H9 (cell line): ENCODE measurements around the gene IDH3B. TPM values are rescaled to one million over a fixed set of nuclear protein-coding genes. Genes with fewer than 3 reads are reported as not detected.

Experiments used
- DNase-seq: peaks from one replicate; pipeline ENCODE4 v3.0.0-alpha.2; 2017
- H2AFZ ChIP-seq: one replicate; pipeline ENCODE4 v1.6.1; 2013; ENCODE audit warnings: mild to moderate bottlenecking, low read length, control low read depth, moderate library complexity
- H2AK5ac ChIP-seq: 2 replicates; pipeline ENCODE4 v1.6.1; 2013; ENCODE audit warnings: low read length, control low read depth, mixed read lengths; ENCODE audit not compliant: insufficient read length
- H2BK120ac ChIP-seq: one replicate; pipeline ENCODE4 v1.6.1; 2013; ENCODE audit warnings: low read depth, mild to moderate bottlenecking, low read length, control low read depth, inconsistent platforms; ENCODE audit not compliant: poor library complexity, severe bottlenecking
- H2BK12ac ChIP-seq: 2 replicates; pipeline ENCODE4 v1.6.1; 2013; ENCODE audit warnings: low read length, control low read depth, mixed read lengths, low read depth; ENCODE audit not compliant: insufficient read length
- H2BK15ac ChIP-seq: 2 replicates; pipeline ENCODE4 v1.6.1; 2013; ENCODE audit warnings: low read depth, low read length, control low read depth
- H2BK20ac ChIP-seq: one replicate; pipeline ENCODE4 v1.6.1; 2013; ENCODE audit warnings: low read depth, mild to moderate bottlenecking, low read length, control low read depth, inconsistent platforms; ENCODE audit not compliant: poor library complexity, severe bottlenecking
- H2BK5ac ChIP-seq: 2 replicates; pipeline ENCODE4 v1.6.1; 2013; ENCODE audit warnings: low read length, control low read depth, mixed read lengths; ENCODE audit not compliant: insufficient read length
- H3K14ac ChIP-seq: 2 replicates; pipeline ENCODE4 v1.6.1; 2013; ENCODE audit warnings: low read length, control low read depth; ENCODE audit not compliant: insufficient read depth
- H3K18ac ChIP-seq: 2 replicates; pipeline ENCODE4 v1.6.1; 2013; ENCODE audit warnings: low read depth, mild to moderate bottlenecking, mixed read lengths, low read length, control low read depth; ENCODE audit not compliant: insufficient read length
- H3K23ac ChIP-seq: 2 replicates; pipeline ENCODE4 v1.6.1; 2013; ENCODE audit warnings: low read length, control low read depth, mixed read lengths, low read depth; ENCODE audit not compliant: insufficient read length
- H3K23me2 ChIP-seq: 2 replicates; pipeline ENCODE4 v1.6.1; 2013; ENCODE audit warnings: low read depth, mild to moderate bottlenecking, mixed read lengths, low read length, control low read depth; ENCODE audit not compliant: insufficient read length, poor library complexity, severe bottlenecking
- H3K27ac ChIP-seq: 2 replicates; pipeline ENCODE4 v1.5.1; 2013; ENCODE audit warnings: low read length, control low read depth, mixed read lengths, low read depth; ENCODE audit not compliant: insufficient read length
- H3K27me3 ChIP-seq: 2 replicates; pipeline ENCODE4 v1.6.1; 2013; ENCODE audit warnings: low read length, control low read depth, inconsistent platforms; ENCODE audit not compliant: insufficient read depth
- H3K4ac ChIP-seq: 2 replicates; pipeline ENCODE4 v1.6.1; 2013; ENCODE audit warnings: low read depth, mild to moderate bottlenecking, control low read depth, inconsistent platforms, low read length, moderate library complexity
- H3K4me1 ChIP-seq: 2 replicates; pipeline ENCODE4 v1.6.1; 2013; ENCODE audit warnings: low read length, control low read depth, inconsistent platforms; ENCODE audit not compliant: insufficient read depth
- H3K4me2 ChIP-seq: 2 replicates; pipeline ENCODE4 v1.6.1; 2013; ENCODE audit warnings: low read length, control low read depth, mixed read lengths; ENCODE audit not compliant: insufficient read length, insufficient read depth
- H3K56ac ChIP-seq: 2 replicates; pipeline ENCODE4 v1.6.1; 2013; ENCODE audit warnings: low read depth, mild to moderate bottlenecking, mixed read lengths, low read length, control low read depth; ENCODE audit not compliant: insufficient read length
- H3K79me1 ChIP-seq: 2 replicates; pipeline ENCODE4 v1.6.1; 2013; ENCODE audit warnings: low read depth, mild to moderate bottlenecking, moderate library complexity, low read length, control low read depth, inconsistent platforms; ENCODE audit not compliant: insufficient read depth, poor library complexity, severe bottlenecking
- H3K79me2 ChIP-seq: 2 replicates; pipeline ENCODE4 v1.6.1; 2013; ENCODE audit warnings: low read length, control low read depth, inconsistent platforms; ENCODE audit not compliant: insufficient read depth
- H3K9ac ChIP-seq: 2 replicates; pipeline ENCODE4 v1.6.1; 2013; ENCODE audit warnings: low read length, control low read depth, mixed read lengths; ENCODE audit not compliant: insufficient read length; ENCODE audit errors: extremely low read depth
- H3K9me3 ChIP-seq: one replicate; pipeline ENCODE4 v1.6.1; 2013; ENCODE audit warnings: low read depth, low read length, inconsistent platforms; ENCODE audit not compliant: control insufficient read depth
- H3T11ph ChIP-seq: one replicate; pipeline ENCODE4 v1.6.1; 2013; ENCODE audit warnings: mild to moderate bottlenecking, low read length, control low read depth, inconsistent platforms
- H4K20me1 ChIP-seq: one replicate; pipeline ENCODE4 v1.6.1; 2013; ENCODE audit not compliant: control insufficient read depth, insufficient read length, insufficient read depth
- H4K5ac ChIP-seq: 2 replicates; pipeline ENCODE4 v1.6.1; 2013; ENCODE audit warnings: low read depth, mild to moderate bottlenecking, mixed read lengths, low read length, control low read depth; ENCODE audit not compliant: insufficient read length
- H4K8ac ChIP-seq: replicated peaks from 2 replicates; pipeline ENCODE4 v1.6.1; 2013; ENCODE audit warnings: low read length, control low read depth, mixed read lengths, low read depth; ENCODE audit not compliant: insufficient read length
- H4K91ac ChIP-seq: 2 replicates; pipeline ENCODE4 v1.6.1; 2013; ENCODE audit warnings: low read depth, mild to moderate bottlenecking, moderate library complexity, mixed read lengths, low read length, control low read depth; ENCODE audit not compliant: insufficient read length
- H3K27ac Mint-ChIP-seq, 3 experiments: 2 replicates in 2 of 3; 3 replicates in 1 of 3; pipeline ENCODE4 v1.8.0; 2020 to 2021; ENCODE audit warnings: mixed read lengths in 3 of 3, mild to moderate bottlenecking in 1 of 3, moderate library complexity in 1 of 3
- H3K27me3 Mint-ChIP-seq: 2 replicates; pipeline ENCODE4 v1.8.0; 2021; ENCODE audit warnings: low read depth, mild to moderate bottlenecking, moderate library complexity, mixed read lengths
- H3K36me3 Mint-ChIP-seq, 3 experiments: 2 replicates in 2 of 3; 3 replicates in 1 of 3; pipeline ENCODE4 v1.8.0; 2020 to 2021; ENCODE audit warnings: low read depth in 3 of 3, mixed read lengths in 3 of 3; ENCODE audit not compliant: insufficient read depth in 1 of 3
- H3K4me1 Mint-ChIP-seq, 2 experiments: 2 replicates each; pipeline ENCODE4 v1.8.0; 2020; ENCODE audit warnings: mixed read lengths in 2 of 2
- H3K4me3 Mint-ChIP-seq, 2 experiments: 2 replicates in 1 of 2; 3 replicates in 1 of 2; pipeline ENCODE4 v1.8.0; 2020 to 2021; ENCODE audit warnings: mild to moderate bottlenecking in 2 of 2, mixed read lengths in 2 of 2, moderate library complexity in 1 of 2
- H3K9me3 Mint-ChIP-seq, 2 experiments: 2 replicates in 1 of 2; 3 replicates in 1 of 2; pipeline ENCODE4 v1.8.0; 2020; ENCODE audit warnings: mild to moderate bottlenecking in 2 of 2, mixed read lengths in 2 of 2, moderate library complexity in 1 of 2
- WGBS: extraction: QIAGEN DNeasy Blood & Tissue Kit; methylation state at CpG from one replicate; pipeline ENCODE4 v1.1.7; 2013; ENCODE audit warnings: missing lambda C conversion rate, low lambda C conversion rate, mixed read lengths; ENCODE audit not compliant: insufficient read length; ENCODE audit errors: extremely low coverage; 5-methylcytosine and 5-hydroxymethylcytosine counted together
- total RNA-seq: library from RNA; stranded (reverse); gene quantifications from 2 replicates; pipeline ENCODE4 v1.2.1, GENCODE V29; 2021
- TF ChIP-seq, protein P1 (sequence below): fragments of 200-600 bp; sonication (generic); conservative IDR thresholded peaks from 3 replicates; pipeline ENCODE4 v1.8.0; 2021; ENCODE audit warnings: antibody characterized with exemption, mild to moderate bottlenecking

IDH3B gene
- total RNA-seq, 1 experiment from 2014 or later: 114 TPM

DNA sequence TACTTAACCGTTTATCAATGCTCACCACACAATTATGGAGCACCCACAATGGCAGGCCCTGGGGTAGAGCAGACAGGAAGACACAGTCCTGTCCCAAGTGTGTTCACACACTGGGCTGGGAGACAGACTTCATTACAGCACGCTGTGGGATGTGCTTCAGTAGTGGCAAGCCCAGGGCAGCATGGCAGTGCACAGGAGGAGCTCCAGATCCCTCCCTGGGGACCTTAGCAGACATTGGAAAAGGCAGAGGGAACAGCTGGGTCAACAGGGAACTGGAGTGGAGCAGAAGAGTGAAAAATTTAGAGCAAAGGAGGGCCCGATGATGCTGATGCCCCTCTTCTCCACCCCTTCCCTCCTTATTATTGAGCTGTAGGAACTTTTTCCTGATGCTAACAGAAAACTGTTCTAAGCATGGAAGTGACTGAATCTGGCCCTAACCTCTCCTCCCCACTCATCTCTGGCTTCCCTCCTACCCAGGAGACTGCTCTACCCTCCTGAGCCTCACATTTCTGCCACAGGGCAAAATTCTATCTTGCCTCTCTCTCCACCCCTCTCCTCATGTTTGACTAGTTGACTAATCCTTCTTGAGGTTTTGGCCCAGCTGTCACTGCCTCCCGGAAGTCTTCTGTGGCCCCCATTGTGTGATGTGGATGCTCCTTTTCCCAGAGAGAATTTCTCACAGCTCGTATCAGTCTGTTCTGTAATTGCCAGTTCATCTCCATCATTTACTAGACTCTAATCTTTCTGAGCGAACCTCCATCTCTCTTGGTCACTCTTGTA lies 52.9 kb downstream of the IDH3B start:
- no CpG with 5 or more reads among the region's 6 CpGs for WGBS
- Mint-ChIP-seq H3K36me3 (peaks cover 0 to 7% (median 3%) of the 10 kb centered on the region in 3 experiments; a peak in 3 of 7 replicates), H3K27ac (no peak overlapping the region; a peak in 1 of 7 replicates), H3K27me3 (peaks cover 31% of the 10 kb centered on the region), H3K4me3 (no peak overlapping the region; a peak in 1 of 5 replicates), H3K9me3 (peaks cover 17 to 18% of the 10 kb centered on the region in 2 experiments), H3K4me1 (no peaks in the 10 kb centered on the region)
- no peaks in the 10 kb centered on the region for H3K79me1 ChIP-seq
- H2AFZ ChIP-seq: no peak overlapping the region
- no peak overlapping the region for H3K56ac ChIP-seq
- H4K20me1 ChIP-seq: no peaks in the 10 kb centered on the region
- no peak overlapping the region for H3K27ac ChIP-seq
- H3K4ac ChIP-seq: no peak overlapping the region
- no peaks in the 10 kb centered on the region for H3K27me3 ChIP-seq
- no peak overlapping the region for H3K9ac ChIP-seq
- no peak overlapping the region for H2BK15ac ChIP-seq
- H3K4me2 ChIP-seq: no peak overlapping the region
- H3K23me2 ChIP-seq: no peaks in the 10 kb centered on the region
- DNase-seq: no peak
- no peaks in the 10 kb centered on the region for H3K4me1 ChIP-seq
- H4K8ac ChIP-seq: no peak overlapping the region
- no peak overlapping the region for H2BK20ac ChIP-seq
- peaks cover 5% of the 10 kb centered on the region for H3K9me3 ChIP-seq
- no peak overlapping the region for H3T11ph ChIP-seq
- H2BK12ac ChIP-seq: no peak overlapping the region
- no peak overlapping the region for H3K23ac ChIP-seq
- H4K5ac ChIP-seq: no peak overlapping the region
- TF ChIP-seq, protein P1, sequence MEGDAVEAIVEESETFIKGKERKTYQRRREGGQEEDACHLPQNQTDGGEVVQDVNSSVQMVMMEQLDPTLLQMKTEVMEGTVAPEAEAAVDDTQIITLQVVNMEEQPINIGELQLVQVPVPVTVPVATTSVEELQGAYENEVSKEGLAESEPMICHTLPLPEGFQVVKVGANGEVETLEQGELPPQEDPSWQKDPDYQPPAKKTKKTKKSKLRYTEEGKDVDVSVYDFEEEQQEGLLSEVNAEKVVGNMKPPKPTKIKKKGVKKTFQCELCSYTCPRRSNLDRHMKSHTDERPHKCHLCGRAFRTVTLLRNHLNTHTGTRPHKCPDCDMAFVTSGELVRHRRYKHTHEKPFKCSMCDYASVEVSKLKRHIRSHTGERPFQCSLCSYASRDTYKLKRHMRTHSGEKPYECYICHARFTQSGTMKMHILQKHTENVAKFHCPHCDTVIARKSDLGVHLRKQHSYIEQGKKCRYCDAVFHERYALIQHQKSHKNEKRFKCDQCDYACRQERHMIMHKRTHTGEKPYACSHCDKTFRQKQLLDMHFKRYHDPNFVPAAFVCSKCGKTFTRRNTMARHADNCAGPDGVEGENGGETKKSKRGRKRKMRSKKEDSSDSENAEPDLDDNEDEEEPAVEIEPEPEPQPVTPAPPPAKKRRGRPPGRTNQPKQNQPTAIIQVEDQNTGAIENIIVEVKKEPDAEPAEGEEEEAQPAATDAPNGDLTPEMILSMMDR: no peak
- no peak overlapping the region for H3K18ac ChIP-seq
- H4K91ac ChIP-seq: no peak overlapping the region
- no peak overlapping the region for H2BK120ac ChIP-seq
- no peaks in the 10 kb centered on the region for H3K79me2 ChIP-seq
- no peak overlapping the region for H2BK5ac ChIP-seq
- no peak overlapping the region for H2AK5ac ChIP-seq
- no peak overlapping the region; the same call in 1 of the 2 replicates for H3K14ac ChIP-seq
